IPS DF 4.7 (cell line): ENCODE data around the gene HSPA4L.

Experiments
- DNase-seq: peaks from one replicate; pipeline ENCODE4 v3.0.0-alpha.2; 2013; ENCODE audit warnings: low spot score; ENCODE audit errors: extremely low read depth

HSPA4L gene

GRCh38 chr4:127782275-127783025 is at the start of gene HSPA4L:
HSPA4L (plus strand) TSS chr4:127782322; CDS start chr4:127782551, 229 bp downstream.
- DNase-seq, result no peak

- DNase-seq, result peak; percentile 22
Measured at GRCh38 chr4:127732623-127733328, 49.3 kb upstream of the HSPA4L start.

DNA sequence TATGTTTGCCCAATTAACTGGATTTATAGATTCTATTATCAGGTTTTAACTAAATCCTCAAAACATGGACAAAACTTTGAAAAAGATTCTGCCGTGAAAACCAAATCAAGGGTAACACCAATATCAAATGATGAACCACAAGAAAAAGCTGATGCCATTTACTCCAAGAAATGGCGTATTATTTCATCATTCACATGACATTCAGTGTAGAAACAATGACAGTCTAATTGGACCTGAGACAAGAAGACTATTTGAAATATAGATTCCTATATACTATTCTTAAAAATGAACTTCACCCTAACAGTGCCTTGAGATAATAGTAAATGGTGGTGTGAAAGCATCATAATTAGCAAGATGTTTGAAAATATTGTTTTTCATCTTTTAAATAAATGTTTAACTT is 47.1 kb upstream of the HSPA4L start:
- DNase-seq, result no peak

- DNase-seq, result no peak
Measured at GRCh38 chr4:127737295-127737694, 44.8 kb upstream of the HSPA4L start.

DNA sequence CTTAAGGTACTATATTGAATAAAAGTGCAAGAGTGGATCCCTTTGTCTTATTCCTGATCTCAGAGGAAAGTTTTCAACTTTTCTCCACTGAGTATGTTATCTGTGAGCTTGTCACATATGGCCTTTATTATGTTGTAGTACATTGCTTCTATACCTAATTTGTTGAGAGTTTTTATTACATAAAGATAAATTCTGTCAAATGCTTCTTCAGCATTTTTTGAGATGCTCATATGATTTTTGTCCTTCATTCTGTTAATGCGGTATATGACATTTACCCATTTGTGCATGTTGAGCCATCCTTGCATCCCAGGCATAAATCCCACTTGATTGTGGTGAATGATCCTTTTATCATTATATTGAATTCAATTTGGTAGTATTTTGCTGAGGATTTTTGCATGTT is 40.9 kb upstream of the HSPA4L start:
- no peak for DNase-seq

GRCh38 chr4:127747883-127748282 is 34.2 kb upstream of the HSPA4L start:
- DNase-seq, result no peak

DNA sequence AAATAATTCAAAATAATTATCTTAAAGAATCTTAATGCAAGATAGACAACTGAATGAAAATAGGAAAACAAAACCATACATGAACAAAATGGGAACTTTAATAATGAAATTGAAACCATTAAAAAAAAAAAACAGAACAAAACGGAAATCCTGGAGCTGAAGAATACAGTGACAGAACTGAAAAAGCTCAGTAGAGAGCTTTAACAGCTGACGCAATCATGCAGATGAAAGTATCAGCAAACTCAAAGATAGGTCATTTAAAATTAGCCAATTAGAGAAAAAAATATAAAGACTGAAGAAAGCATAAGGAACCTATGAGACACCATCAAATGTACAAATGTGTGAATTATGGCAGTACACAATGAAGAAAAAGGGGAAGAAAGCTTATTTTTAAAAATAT is 33.2 kb upstream of the HSPA4L start:
- DNase-seq, result no peak

GRCh38 chr4:127756906-127757305 is 25.2 kb upstream of the HSPA4L start:
- no peak for DNase-seq

GRCh38 chr4:127759228-127759820 is 22.8 kb upstream of the HSPA4L start:
- no peak for DNase-seq

GRCh38 chr4:127759893-127760292 is 22.2 kb upstream of the HSPA4L start:
- DNase-seq, result no peak

GRCh38 chr4:127771535-127772275 is 10.4 kb upstream of the HSPA4L start:
- DNase-seq, result no peak

GRCh38 chr4:127772769-127773671 is 9.1 kb upstream of the HSPA4L start:
- no peak for DNase-seq

- DNase-seq, result no peak
Measured at GRCh38 chr4:127775843-127776242, 6.3 kb upstream of the HSPA4L start.

GRCh38 chr4:127776620-127777019 is 5.5 kb upstream of the HSPA4L start:
- DNase-seq, result no peak

DNA sequence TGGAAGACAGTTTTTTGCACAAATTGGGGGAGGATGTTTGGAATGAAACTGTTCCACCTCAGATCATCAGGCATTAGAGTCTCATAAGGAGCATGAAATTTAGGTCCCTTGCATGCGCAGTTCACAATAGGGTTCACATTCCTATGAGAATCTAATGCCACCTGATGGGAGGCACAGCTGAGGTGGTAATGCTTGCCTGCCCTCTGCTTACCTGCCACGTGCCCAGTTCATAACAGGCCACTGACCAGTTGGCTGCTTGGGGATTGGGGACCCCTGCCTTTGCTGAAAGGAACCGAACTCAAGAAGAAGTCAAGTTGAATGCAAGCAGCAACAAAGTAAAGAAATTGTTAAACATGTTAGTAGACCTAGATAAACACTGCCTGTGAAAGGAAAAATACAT is 4.6 kb upstream of the HSPA4L start:
- DNase-seq, result no peak

GRCh38 chr4:127778102-127778501 is 4.0 kb upstream of the HSPA4L start:
- DNase-seq, result no peak

DNA sequence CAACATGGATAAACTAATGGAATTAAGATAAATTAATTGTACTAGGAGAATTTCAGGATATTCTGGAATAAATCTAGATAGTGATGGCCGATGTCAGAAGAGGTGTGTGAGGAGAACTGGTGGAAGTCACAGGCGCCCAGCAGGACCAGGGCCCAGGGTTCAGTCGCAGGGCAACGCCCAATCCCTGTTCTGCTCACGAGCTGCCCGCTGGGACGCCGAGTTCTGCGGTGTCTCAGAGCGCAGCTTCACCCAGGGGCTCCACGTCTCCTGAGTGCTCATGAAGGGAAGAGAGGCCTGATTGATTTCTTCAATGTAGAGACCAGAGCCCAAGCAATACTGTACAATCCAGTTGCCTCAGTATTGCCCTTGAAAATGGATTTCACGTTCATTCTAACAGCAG is 1.5 kb upstream of the HSPA4L start:
- no peak for DNase-seq

DNA sequence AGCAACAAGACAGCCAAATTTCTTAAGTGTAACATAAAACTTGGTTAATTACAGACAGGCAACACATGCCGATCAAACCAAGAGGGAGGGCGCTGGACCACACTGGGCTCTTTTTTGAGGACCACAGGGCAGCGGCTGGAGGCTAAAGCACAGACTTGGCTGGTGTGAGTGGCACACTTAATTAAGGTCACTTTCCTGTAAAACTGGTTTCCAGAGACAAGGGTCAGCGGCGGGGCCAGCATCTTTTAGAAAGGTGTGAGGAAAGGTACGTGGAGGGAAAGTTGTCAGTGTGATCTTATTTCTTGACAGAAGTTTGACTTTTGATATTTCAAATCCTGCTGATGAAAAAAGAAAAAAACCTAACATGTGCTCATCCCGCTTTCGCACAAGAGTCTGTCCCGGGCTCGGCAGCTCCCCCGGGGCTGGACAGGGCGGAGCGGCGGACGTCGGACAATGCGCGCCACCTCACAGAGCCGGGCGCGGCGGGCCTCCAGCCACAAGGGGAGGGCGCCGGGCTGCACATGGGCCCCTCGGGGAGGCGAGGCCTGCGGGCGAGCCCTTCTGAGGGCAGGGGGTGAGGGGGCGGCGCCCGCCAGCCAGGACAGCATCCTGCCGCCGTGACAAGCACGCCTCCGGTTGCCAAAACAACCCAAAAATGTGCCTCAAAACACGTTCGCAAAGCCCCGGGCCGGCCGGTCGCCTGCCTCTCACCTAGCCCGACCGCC is 660 bp upstream of the HSPA4L start:
- no peak for DNase-seq

DNA sequence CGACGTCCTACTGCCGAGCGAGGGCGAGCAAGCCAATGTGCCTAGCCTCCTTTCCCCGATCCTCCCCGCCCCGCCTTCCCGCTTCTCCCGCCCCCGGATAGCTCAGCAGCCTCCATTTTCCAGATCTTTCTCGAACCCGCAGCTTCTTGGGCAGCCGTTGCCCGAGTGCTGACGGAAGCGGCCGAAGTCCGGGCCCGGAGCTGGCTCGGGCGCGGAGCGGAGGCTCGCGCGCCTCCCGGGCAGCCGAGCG is 172 bp upstream of the HSPA4L start:
- DNase-seq, result no peak

DNA sequence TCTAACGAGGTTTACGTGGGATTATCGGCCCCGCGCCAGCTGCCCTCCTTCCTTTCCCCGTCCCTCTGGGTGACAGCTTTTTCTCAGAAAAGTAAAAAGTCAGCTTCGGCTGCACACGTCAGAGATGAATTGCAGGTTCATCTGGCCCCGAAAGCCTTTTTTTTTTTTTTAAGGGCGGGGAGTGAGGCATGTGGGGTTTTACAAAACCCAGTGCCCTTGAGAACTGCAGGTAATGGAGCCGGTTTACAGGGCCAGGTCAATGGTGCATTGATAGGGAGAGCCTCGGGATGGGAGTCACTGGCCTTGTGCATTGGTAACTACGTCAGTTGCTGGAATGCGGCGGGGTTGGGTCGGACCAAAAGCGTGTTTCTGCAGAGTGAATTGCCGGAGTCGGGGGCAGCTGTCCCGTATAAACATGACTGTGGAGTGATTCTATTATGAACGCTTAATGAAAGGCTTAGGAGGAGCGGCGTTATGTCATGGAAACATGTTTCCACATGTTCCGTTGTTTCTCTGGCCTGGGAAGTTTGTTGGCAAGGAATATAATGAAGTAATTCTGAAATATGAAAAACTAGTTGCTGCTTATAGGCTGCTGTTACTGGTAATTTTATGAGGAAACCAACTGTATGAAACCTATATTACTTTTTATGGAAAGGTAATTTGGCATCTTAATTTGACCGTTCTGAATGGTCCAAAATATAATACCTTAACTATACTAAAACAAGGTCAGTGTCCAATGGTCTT is 1.1 kb downstream of the HSPA4L start:
- DNase-seq, result no peak
